K562 (cell line): Measurements from ENCODE around the gene MINAR1.

Experiments used
- RHOXF2B ChIP-seq: fragments of 250-450 bp; sonication (Bioruptor Pico); conservative IDR thresholded peaks from 2 replicates; pipeline ENCODE4 v1.5.1; 2021
- STAT6 ChIP-seq: sonication (generic); formaldehyde crosslinking; IDR thresholded peaks from 2 replicates; pipeline ENCODE4 v1.8.1; 2023; ENCODE audit warnings: mild to moderate bottlenecking, missing genetic modification reagents
- ZNF143 ChIP-seq: sonication (generic); formaldehyde crosslinking; IDR thresholded peaks from 2 replicates; pipeline ENCODE4 v1.9.0; 2022; ENCODE audit warnings: mild to moderate bottlenecking, missing genetic modification reagents
- TF ChIP-seq, protein P1 (sequence below), 3 experiments: IDR thresholded peaks in 2 of 3; conservative IDR thresholded peaks in 1 of 3; 2 replicates each; pipeline ENCODE4 v1.5.1; 2011 to 2012; ENCODE audit warnings: low read length in 3 of 3, mild to moderate bottlenecking in 3 of 3, control low read depth in 2 of 3, improper control_type of control experiment in 1 of 3, inconsistent platforms in 1 of 3, low read depth in 1 of 3, mixed read lengths in 1 of 3, moderate library complexity in 1 of 3; ENCODE audit not compliant: insufficient read depth in 2 of 3
- TF ChIP-seq, protein P2 (sequence below): fragments of 200-800 bp; sonication (Bioruptor generic); IDR thresholded peaks from 2 replicates; pipeline ENCODE4 v1.6.1; 2017; ENCODE audit warnings: missing genetic modification characterization, missing compliant biosample characterization

DNA sequence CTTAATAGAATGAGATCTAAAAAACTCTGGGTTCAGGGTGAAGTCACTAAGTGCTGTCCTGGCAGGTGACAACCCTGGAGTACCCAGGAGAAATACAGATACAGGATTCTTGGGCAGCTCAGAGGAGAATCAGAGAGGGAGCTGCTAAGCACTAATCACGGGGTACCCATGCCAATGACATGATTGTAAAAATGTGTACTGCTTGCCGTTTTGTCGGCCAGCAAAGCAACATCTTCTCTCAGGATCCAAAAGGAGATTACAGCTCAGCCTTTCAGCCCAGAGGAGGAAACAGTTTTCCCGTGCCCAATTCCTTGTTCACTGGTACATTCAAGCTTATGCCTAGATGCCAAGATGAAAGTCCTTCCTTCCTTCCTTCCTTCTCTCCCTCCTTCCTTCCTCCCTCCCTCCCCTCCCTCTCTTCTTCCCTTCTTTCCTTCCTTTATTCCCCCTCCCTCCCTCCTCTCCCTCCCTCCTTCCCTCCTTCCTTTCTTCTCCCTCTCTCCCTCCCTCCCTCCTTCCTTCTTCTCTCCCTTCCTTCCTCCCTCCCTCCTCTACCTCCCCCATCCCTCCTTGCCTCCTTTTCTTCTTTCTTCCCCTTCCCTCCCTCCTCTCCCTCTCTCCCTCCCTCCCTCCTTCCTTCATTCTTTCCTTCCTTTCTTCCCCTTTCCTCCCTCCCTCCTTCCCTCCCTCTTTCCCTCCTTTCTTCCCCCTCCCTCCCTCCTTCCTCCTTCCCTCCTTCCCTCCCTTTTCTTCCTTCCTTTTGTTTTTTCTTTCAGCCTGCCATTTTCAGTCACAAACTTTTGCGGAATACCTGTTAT lies 4.1 kb upstream of the MINAR1 start:
- TF ChIP-seq, protein P1, sequence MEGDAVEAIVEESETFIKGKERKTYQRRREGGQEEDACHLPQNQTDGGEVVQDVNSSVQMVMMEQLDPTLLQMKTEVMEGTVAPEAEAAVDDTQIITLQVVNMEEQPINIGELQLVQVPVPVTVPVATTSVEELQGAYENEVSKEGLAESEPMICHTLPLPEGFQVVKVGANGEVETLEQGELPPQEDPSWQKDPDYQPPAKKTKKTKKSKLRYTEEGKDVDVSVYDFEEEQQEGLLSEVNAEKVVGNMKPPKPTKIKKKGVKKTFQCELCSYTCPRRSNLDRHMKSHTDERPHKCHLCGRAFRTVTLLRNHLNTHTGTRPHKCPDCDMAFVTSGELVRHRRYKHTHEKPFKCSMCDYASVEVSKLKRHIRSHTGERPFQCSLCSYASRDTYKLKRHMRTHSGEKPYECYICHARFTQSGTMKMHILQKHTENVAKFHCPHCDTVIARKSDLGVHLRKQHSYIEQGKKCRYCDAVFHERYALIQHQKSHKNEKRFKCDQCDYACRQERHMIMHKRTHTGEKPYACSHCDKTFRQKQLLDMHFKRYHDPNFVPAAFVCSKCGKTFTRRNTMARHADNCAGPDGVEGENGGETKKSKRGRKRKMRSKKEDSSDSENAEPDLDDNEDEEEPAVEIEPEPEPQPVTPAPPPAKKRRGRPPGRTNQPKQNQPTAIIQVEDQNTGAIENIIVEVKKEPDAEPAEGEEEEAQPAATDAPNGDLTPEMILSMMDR (IDR thresholded peaks at IDR 0.05 in 2 of 3, conservative IDR thresholded peaks at IDR 0.05 in 1 of 3; ENCODE audit: insufficient read depth in 2 of 3, low read depth in 1 of 3, low read length in 3 of 3), result no peak
- TF ChIP-seq ZNF143 (CRISPR knock-in tag) (no peak), STAT6 (CRISPR knock-in tag) (no peak), RHOXF2B (CRISPR knock-in tag) (no peak)
- TF ChIP-seq, protein P2, sequence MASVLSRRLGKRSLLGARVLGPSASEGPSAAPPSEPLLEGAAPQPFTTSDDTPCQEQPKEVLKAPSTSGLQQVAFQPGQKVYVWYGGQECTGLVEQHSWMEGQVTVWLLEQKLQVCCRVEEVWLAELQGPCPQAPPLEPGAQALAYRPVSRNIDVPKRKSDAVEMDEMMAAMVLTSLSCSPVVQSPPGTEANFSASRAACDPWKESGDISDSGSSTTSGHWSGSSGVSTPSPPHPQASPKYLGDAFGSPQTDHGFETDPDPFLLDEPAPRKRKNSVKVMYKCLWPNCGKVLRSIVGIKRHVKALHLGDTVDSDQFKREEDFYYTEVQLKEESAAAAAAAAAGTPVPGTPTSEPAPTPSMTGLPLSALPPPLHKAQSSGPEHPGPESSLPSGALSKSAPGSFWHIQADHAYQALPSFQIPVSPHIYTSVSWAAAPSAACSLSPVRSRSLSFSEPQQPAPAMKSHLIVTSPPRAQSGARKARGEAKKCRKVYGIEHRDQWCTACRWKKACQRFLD (CRISPR knock-in tag), result no peak
